ENCODE measurements around the gene LTC4S. TPM values are rescaled to one million over a fixed set of nuclear protein-coding genes. Genes with fewer than 3 reads are reported as not detected.

Gene LTC4S
- total RNA-seq, 4 donors from 2014 or later = 4.6 to 6.9 (median 4.7) TPM; not detected in 1

DNA sequence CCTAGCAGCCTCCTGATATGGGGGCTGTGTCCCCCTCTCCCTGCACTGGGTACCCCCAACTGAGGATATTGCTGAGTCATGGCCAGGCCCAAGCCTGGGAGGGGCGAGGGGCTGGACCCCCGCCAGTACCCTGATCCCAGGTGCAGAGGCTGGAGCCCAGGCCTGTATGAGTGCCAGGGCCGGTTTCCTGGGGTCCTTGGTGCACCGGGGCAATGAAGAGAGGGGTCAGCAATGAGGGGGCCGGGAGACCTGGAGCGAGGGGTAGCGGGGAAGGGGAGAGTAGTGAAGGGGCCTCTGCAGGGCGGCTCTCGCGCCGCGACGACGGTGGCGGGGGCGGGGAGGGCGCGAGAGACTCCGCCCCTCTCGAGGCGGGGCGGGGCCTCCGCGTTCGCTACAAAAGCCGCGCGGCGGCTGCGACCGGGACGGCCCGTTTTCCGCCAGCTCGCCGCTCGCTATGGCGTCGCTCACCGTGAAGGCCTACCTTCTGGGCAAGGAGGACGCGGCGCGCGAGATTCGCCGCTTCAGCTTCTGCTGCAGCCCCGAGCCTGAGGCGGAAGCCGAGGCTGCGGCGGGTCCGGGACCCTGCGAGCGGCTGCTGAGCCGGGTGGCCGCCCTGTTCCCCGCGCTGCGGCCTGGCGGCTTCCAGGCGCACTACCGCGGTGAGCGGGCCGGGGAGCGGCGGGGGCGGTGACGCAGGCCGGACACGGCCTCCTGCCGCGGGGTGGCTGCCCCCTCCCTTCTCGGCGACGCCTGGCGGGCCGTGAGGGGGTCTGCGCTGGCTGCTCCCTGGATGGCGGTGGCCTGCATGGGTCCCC, 26.9 kb downstream of the LTC4S start, which contains the start of gene SQSTM1:
TSS of gene SQSTM1 (plus strand) at position 423 of the 815 bp plus-strand sequence. CDS start at position 455, 32 bp downstream.
- H3K27me3 ChIP-seq = no peaks in the 10 kb centered on the region
- TF ChIP-seq, protein P1, sequence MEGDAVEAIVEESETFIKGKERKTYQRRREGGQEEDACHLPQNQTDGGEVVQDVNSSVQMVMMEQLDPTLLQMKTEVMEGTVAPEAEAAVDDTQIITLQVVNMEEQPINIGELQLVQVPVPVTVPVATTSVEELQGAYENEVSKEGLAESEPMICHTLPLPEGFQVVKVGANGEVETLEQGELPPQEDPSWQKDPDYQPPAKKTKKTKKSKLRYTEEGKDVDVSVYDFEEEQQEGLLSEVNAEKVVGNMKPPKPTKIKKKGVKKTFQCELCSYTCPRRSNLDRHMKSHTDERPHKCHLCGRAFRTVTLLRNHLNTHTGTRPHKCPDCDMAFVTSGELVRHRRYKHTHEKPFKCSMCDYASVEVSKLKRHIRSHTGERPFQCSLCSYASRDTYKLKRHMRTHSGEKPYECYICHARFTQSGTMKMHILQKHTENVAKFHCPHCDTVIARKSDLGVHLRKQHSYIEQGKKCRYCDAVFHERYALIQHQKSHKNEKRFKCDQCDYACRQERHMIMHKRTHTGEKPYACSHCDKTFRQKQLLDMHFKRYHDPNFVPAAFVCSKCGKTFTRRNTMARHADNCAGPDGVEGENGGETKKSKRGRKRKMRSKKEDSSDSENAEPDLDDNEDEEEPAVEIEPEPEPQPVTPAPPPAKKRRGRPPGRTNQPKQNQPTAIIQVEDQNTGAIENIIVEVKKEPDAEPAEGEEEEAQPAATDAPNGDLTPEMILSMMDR (IDR thresholded peaks at IDR 0.05) = peak in 2 of 6 experiments; percentile 20 to 54
- TF ChIP-seq POLR2A (IDR thresholded peaks at IDR 0.05) = peak in 3 of 4 donors; percentile 49 to 100 (median 99)
- H3K9me3 ChIP-seq = no peaks in the 10 kb centered on the region
- H3K4me1 ChIP-seq = peaks cover 60 to 87% (median 60%) of the 10 kb centered on the region in 3 donors
- no CpG with 5 or more reads among the region's 81 CpGs for WGBS, 2 donors
- H3K36me3 ChIP-seq = peaks cover 22 to 35% (median 22%) of the 10 kb centered on the region in 3 donors
- DNase-seq = no peak
- intact Hi-C loops (cut with DNase I) = no loop called here
- H3K4me3 ChIP-seq = peak within 1 kb of the TSS; percentile 76 to 100 (median 94)
- H3K27ac ChIP-seq = peak within 1 kb of the TSS; percentile 98 to 100 (median 100)

DNA sequence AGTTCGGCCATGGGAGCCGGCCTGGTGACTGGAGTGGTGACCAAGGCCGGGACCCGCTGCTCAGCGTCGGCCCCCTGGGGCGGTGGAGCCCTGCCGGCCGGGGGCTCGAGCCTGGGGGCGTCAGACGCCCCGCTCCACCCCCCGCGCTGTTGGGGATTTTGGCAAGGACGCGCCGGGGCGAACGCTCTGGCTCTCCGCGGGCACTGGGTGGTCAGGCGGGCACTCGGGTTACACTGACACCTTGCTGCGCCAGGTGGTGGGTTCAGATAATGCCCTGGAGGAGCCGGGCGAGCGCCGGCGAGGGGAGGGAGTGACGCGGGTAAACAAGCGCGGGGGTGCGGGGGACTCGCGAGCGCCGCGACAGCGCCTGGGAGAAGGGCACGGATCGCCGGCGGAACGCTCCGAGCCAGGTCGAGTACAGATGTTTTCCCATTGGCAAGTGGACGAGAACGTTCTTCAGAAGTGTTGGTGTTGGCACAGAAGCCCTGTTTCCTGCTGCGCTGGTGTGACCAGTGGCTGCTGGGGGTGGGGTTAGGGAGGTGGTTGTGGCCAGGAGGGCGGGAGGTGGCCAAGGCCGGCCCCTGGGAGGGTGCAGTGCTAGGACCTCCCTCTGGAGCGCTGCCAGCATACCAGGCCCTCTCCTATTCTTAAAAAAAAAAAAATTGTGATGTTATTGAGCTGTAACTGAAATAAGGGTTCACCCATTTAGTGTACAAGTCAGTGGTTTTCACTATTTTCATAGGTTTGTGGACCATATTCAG, 27.7 kb downstream of the LTC4S start:
- Histone ChIP-seq H3K27ac (peak overlapping the region; percentile 98 to 100 (median 100)), H3K9me3 (no peaks in the 10 kb centered on the region), H3K36me3 (peaks cover 28 to 43% (median 30%) of the 10 kb centered on the region in 3 donors), H3K27me3 (no peaks in the 10 kb centered on the region), H3K4me3 (peak overlapping the region; percentile 76 to 100 (median 94)), H3K4me1 (peaks cover 58 to 90% (median 64%) of the 10 kb centered on the region in 3 donors)
- DNase-seq = peak; percentile 71
- intact Hi-C loops (cut with DNase I) = no loop called here
- TF ChIP-seq, protein P1 (IDR thresholded peaks at IDR 0.05) = peak in 1 of 6 experiments; percentile 18
- peak in 3 of 4 donors; percentile 74 to 89 (median 86) for TF ChIP-seq POLR2A (IDR thresholded peaks at IDR 0.05)
- WGBS, 2 donors = 0 to 5% methylated on average over 2 of the region's 54 CpGs

DNA sequence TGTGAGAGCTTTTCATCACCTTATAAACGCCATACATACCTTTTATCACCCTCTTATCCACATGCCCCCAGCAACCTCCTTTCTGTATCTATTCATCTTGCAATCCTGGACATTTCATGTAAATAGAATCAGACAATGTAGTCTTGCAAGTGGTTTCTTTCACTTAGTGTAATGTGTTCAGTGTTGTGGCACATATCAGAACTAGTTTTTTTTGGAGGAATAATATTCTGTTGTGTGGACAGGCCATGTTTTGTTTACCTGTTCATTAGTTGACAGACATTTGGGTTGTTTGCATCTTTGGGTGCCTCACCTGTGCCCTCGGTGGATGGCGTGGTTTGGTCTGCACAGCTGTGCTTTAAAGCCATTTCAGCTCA, 28.3 kb downstream of the LTC4S start:
- intact Hi-C loops (cut with DNase I) = no loop called here
- H3K27me3 ChIP-seq = no peaks in the 10 kb centered on the region
- peaks cover 28 to 48% (median 36%) of the 10 kb centered on the region in 3 donors for H3K36me3 ChIP-seq

DNA sequence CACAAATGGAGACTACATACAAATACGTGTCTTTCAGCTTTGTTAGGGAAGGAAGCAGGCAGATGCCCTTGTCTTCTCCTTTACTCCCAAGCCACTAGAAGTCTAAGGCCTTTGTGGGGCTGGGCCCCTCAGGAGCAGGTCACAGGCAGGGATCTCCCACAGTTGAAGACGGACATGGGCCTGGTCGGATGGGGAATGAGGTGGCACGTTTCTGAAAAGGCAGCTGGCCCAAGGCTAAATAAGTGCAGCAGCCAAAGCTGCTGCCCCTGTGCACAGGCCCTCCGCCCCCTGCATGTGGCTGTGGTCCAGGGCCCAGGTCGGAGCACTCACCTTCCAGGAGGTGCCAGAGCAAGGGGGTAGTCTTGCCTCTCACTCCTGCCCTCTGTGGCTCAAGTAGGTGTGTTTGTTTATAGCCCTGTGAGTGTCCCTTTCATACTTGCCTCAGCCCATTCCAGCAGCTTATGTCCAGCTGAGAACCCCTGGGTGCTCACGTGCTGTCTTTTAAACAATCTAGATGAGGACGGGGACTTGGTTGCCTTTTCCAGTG, 28.7 kb downstream of the LTC4S start:
- peak overlapping the region in 3 of 4 donors; percentile 98 to 100 (median 100) for H3K27ac ChIP-seq
- 47 to 50% methylated on average over 3 of the region's 8 CpGs for WGBS, 2 donors
- H3K4me3 ChIP-seq = peak overlapping the region; percentile 76 to 100 (median 94)
- no peak for TF ChIP-seq POLR2A (IDR thresholded peaks at IDR 0.05)
- TF ChIP-seq, protein P1 (IDR thresholded peaks at IDR 0.05) = no peak
- H3K9me3 ChIP-seq = no peaks in the 10 kb centered on the region
- DNase-seq = no peak
- peaks cover 53 to 90% (median 67%) of the 10 kb centered on the region in 3 donors for H3K4me1 ChIP-seq
- H3K36me3 ChIP-seq = peaks cover 28 to 53% (median 37%) of the 10 kb centered on the region in 3 donors
- no peaks in the 10 kb centered on the region for H3K27me3 ChIP-seq
- intact Hi-C loops (cut with DNase I) = no loop called here

More for the DNA sequence above, 28.3 kb downstream of the LTC4S start:
- 44% methylated on average over 3 of the region's 3 CpGs for WGBS, 2 donors
- no peaks in the 10 kb centered on the region for H3K9me3 ChIP-seq
- peaks cover 55 to 90% (median 67%) of the 10 kb centered on the region in 3 donors for H3K4me1 ChIP-seq
- DNase-seq = no peak
- no peak for TF ChIP-seq POLR2A (IDR thresholded peaks at IDR 0.05)
- TF ChIP-seq, protein P1 (IDR thresholded peaks at IDR 0.05) = no peak
- H3K27ac ChIP-seq = peak overlapping the region; percentile 98 to 100 (median 100)
- peak overlapping the region; percentile 76 to 100 (median 94) for H3K4me3 ChIP-seq

Measured in esophagus squamous epithelium (tissue), 5 donors.